HCT116 (cell line): ENCODE results near the gene SYTL3. TPM values are rescaled to one million over a fixed set of nuclear protein-coding genes. Genes with fewer than 3 reads are reported as not detected.

Experiments
- ATAC-seq: fragments of 200-7000 bp; cut with Tn5 transposase; 2 replicates; pipeline ENCODE4 v1.9.1; 2020; ENCODE audit warnings: mild to moderate bottlenecking, moderate library complexity
- BruUV-seq: library from RNA; stranded (reverse); fragments of 400-500 nt; replicated peaks from 2 replicates; lab custom pipeline; 2021; lab: Mats Ljungman, UMichigan
- CTCF ChIA-PET: fragments of 300-600 bp; sonication (Branson Sonifier 250); formaldehyde crosslinking; loops from one replicate; lab custom pipeline; 2021; ENCODE audit warnings: antibody characterized with exemption; lab: Charles Lee
- POLR2A ChIA-PET: fragments of 300-600, 350-600 bp; sonication (Branson Sonifier 250); formaldehyde crosslinking; loops from one replicate; lab custom pipeline; 2021; ENCODE audit warnings: antibody characterized with exemption; lab: Charles Lee
- RAD21 ChIA-PET, 2 experiments: fragments of 300-600 bp; sonication (Branson Sonifier 250); formaldehyde crosslinking; loops; one replicate each; lab custom pipeline; 2023; ENCODE audit warnings: low total read pairs in 2 of 2; ENCODE audit not compliant: uncharacterized antibody in 2 of 2, unreplicated experiment in 2 of 2, low non-redundant PET in 1 of 2; lab: Charles Lee
- DNase-seq: peaks from one replicate; pipeline ENCODE4 v3.0.0-alpha.2; 2010; ENCODE audit warnings: low read depth, low spot score
- H2AFZ ChIP-seq: fragments of 200-600 bp; shearing (Covaris generic), sonication (generic); 2 replicates; pipeline ENCODE4 v1.6.1; 2017; ENCODE audit warnings: low read depth, mixed run types, mixed read lengths, antibody characterized with exemption, low read length; ENCODE audit not compliant: poor library complexity, severe bottlenecking
- H3K27ac ChIP-seq: 2 replicates; pipeline ENCODE4 v1.5.1; 2012; ENCODE audit warnings: low read depth, low read length
- H3K27me3 ChIP-seq: fragments of 200-600 bp; sonication (generic); 2 replicates; pipeline ENCODE4 v1.6.1; 2016; ENCODE audit warnings: mixed run types, low read length, mixed read lengths; ENCODE audit not compliant: insufficient read depth
- H3K36me3 ChIP-seq, 2 experiments: fragments of 200-500 bp in 1 of 2; fragments of 200-600 bp in 1 of 2; sonication (Bioruptor generic) in 1 of 2; sonication (generic) in 1 of 2; 2 replicates each; pipeline versions ENCODE4 v1.5.1 to v1.6.1; 2014 to 2016; ENCODE audit warnings: low read length in 2 of 2, inconsistent platforms in 1 of 2, mixed read lengths in 1 of 2, mixed run types in 1 of 2; ENCODE audit not compliant: insufficient read depth in 2 of 2, control insufficient read depth in 1 of 2
- H3K4me1 ChIP-seq, 2 experiments: fragments of 200-600 bp in 1 of 2; sonication (generic) in 1 of 2; 2 replicates each; pipeline versions ENCODE4 v1.5.1 to v1.6.1; 2012 to 2017; ENCODE audit warnings: low read length in 2 of 2, inconsistent platforms in 1 of 2, mild to moderate bottlenecking in 1 of 2, mixed read lengths in 1 of 2, mixed run types in 1 of 2, moderate library complexity in 1 of 2; ENCODE audit not compliant: insufficient read depth in 2 of 2, control insufficient read depth in 1 of 2
- H3K4me2 ChIP-seq: fragments of 200-600 bp; sonication (generic); 2 replicates; pipeline ENCODE4 v1.6.1; 2017; ENCODE audit warnings: mixed run types, low read length, mixed read lengths
- H3K4me3 ChIP-seq, 2 experiments: fragments of 200-600 bp in 1 of 2; sonication (generic) in 1 of 2; replicated peaks in 1 of 2; 2 replicates each; pipeline ENCODE4 v1.5.1; 2011 to 2016; ENCODE audit warnings: low read length in 2 of 2, control low read depth in 1 of 2, low read depth in 1 of 2, mild to moderate bottlenecking in 1 of 2, mixed read lengths in 1 of 2, mixed run types in 1 of 2
- H3K79me2 ChIP-seq: fragments of 200-600 bp; sonication (generic); 2 replicates; pipeline ENCODE4 v1.6.1; 2017; ENCODE audit warnings: mild to moderate bottlenecking, mixed run types, low read length, moderate library complexity, mixed read lengths; ENCODE audit not compliant: insufficient read depth
- H3K9ac ChIP-seq: fragments of 200-600 bp; sonication (generic); 2 replicates; pipeline ENCODE4 v1.6.1; 2016; ENCODE audit warnings: low read length, mixed read lengths
- H3K9me2 ChIP-seq: fragments of 200-600 bp; sonication (generic), shearing (Covaris generic); 2 replicates; pipeline ENCODE4 v1.6.1; 2017; ENCODE audit warnings: mixed run types, mild to moderate bottlenecking, moderate library complexity; ENCODE audit not compliant: insufficient read depth
- H3K9me3 ChIP-seq, 2 experiments: fragments of 200-500 bp in 1 of 2; fragments of 200-600 bp in 1 of 2; sonication (Bioruptor generic) in 1 of 2; sonication (generic) in 1 of 2; 2 replicates each; pipeline ENCODE4 v1.6.1; 2014 to 2017; ENCODE audit warnings: low read length in 2 of 2, mixed read lengths in 2 of 2, inconsistent platforms in 1 of 2, low read depth in 1 of 2, mild to moderate bottlenecking in 1 of 2, mixed run types in 1 of 2, moderate library complexity in 1 of 2; ENCODE audit not compliant: control insufficient read depth in 1 of 2, insufficient read depth in 1 of 2
- H4K20me1 ChIP-seq: fragments of 200-600 bp; sonication (generic), shearing (Covaris generic); 2 replicates; pipeline ENCODE4 v1.6.1; 2017; ENCODE audit warnings: mixed run types, mild to moderate bottlenecking, moderate library complexity; ENCODE audit not compliant: insufficient read depth
- ATF3 ChIP-seq: IDR thresholded peaks from 2 replicates; pipeline ENCODE4 v1.6.1; 2012
- CBX3 ChIP-seq: IDR thresholded peaks from 2 replicates; pipeline ENCODE4 v1.6.1; 2012; ENCODE audit warnings: low read depth
- CEBPB ChIP-seq: IDR thresholded peaks from 2 replicates; pipeline ENCODE4 v1.6.1; 2012; ENCODE audit warnings: low read depth
- CTCF ChIP-seq, 3 experiments: fragments of 200-600 bp in 1 of 3; sonication (generic) in 1 of 3; IDR thresholded peaks in 2 of 3; conservative IDR thresholded peaks in 1 of 3; 2 replicates each; pipeline ENCODE4 v1.5.1; 2012 to 2017; ENCODE audit warnings: low read depth in 2 of 3, low read length in 2 of 3, antibody characterized with exemption in 1 of 3, borderline replicate concordance in 1 of 3, control low read depth in 1 of 3, mild to moderate bottlenecking in 1 of 3, mixed read lengths in 1 of 3, mixed run types in 1 of 3, moderate library complexity in 1 of 3; ENCODE audit not compliant: insufficient read depth in 1 of 3
- EGR1 ChIP-seq: IDR thresholded peaks from 2 replicates; pipeline ENCODE4 v1.6.1; 2012; ENCODE audit warnings: low read depth
- EZH2 ChIP-seq: fragments of 200-600 bp; sonication (generic); IDR thresholded peaks from 2 replicates; pipeline ENCODE4 v1.6.1; 2017; ENCODE audit warnings: antibody characterized with exemption, mixed run types
- EZH2phosphoT487 ChIP-seq: fragments of 200-600 bp; IDR thresholded peaks from 2 replicates; pipeline ENCODE4 v1.6.1; 2018; ENCODE audit warnings: antibody characterized with exemption, borderline replicate concordance
- FOSL1 ChIP-seq: IDR thresholded peaks from 2 replicates; pipeline ENCODE4 v1.6.1; 2012; ENCODE audit warnings: low read depth
- MAX ChIP-seq: IDR thresholded peaks from 2 replicates; pipeline ENCODE4 v1.6.1; 2012
- POLR2A ChIP-seq: IDR thresholded peaks from 2 replicates; pipeline ENCODE4 v1.7.0; 2011; ENCODE audit warnings: borderline replicate concordance; ENCODE audit not compliant: insufficient read depth, insufficient read length; ENCODE audit errors: extremely low read depth
- POLR2AphosphoS5 ChIP-seq: IDR thresholded peaks from 2 replicates; pipeline ENCODE4 v1.6.1; 2011; ENCODE audit warnings: mild to moderate bottlenecking, low read depth, low read length, moderate library complexity
- RAD21 ChIP-seq: IDR thresholded peaks from 2 replicates; pipeline ENCODE4 v1.6.1; 2012; ENCODE audit warnings: low read depth, mild to moderate bottlenecking
- SIN3A ChIP-seq: IDR thresholded peaks from 2 replicates; pipeline ENCODE4 v1.6.1; 2012; ENCODE audit warnings: low read depth
- SP1 ChIP-seq: IDR thresholded peaks from 2 replicates; pipeline ENCODE4 v1.6.1; 2012; ENCODE audit warnings: low read depth
- SRF ChIP-seq: IDR thresholded peaks from 2 replicates; pipeline ENCODE4 v1.6.1; 2012; ENCODE audit warnings: low read depth
- TCF7L2 ChIP-seq: IDR thresholded peaks from 2 replicates; pipeline ENCODE4 v1.7.0; 2011; ENCODE audit warnings: borderline replicate concordance, inconsistent platforms; ENCODE audit not compliant: insufficient read depth, insufficient read length; ENCODE audit errors: extremely low read depth
- YY1 ChIP-seq: IDR thresholded peaks from 2 replicates; pipeline ENCODE4 v1.6.1; 2011; ENCODE audit warnings: low read length, low read depth, moderate library complexity, mild to moderate bottlenecking; ENCODE audit not compliant: insufficient replicate concordance; ENCODE audit errors: extremely low read depth
- ZBTB33 ChIP-seq: IDR thresholded peaks from 2 replicates; pipeline ENCODE4 v1.6.1; 2011; ENCODE audit warnings: mild to moderate bottlenecking, low read length, moderate library complexity; ENCODE audit not compliant: insufficient replicate concordance; ENCODE audit errors: extremely low read depth
- intact Hi-C: fragments of 100-400 bp; cut with micrococcal nuclease; formaldehyde crosslinking; loops from 2 replicates; pipeline ENCODE4 v1.10.0; 2022
- total RNA-seq: library from RNA; stranded (reverse); gene quantifications from one replicate; pipeline ENCODE4 v1.2.1, GENCODE V29; 2021; ENCODE audit not compliant: unreplicated experiment

Gene SYTL3
- total RNA-seq, 1 experiment from 2014 or later = 55.3 TPM

- Histone ChIP-seq H3K4me2 (no peak overlapping the region), H3K9me3 (no peaks in the 10 kb centered on the region), H3K9ac (no peak overlapping the region), H3K4me1 (peaks cover 44 to 62% of the 10 kb centered on the region in 2 experiments), H3K4me3 (no peak overlapping the region), H3K9me2 (no peaks in the 10 kb centered on the region), H2AFZ (no peak overlapping the region), H4K20me1 (no peaks in the 10 kb centered on the region), H3K36me3 (peaks cover 3 to 51% of the 10 kb centered on the region in 2 experiments; a peak in 3 of 4 replicates), H3K79me2 (peaks cover 9% of the 10 kb centered on the region; the same call in 1 of the 2 replicates), H3K27me3 (no peaks in the 10 kb centered on the region), H3K27ac (no peak overlapping the region)
- ChIA-PET RAD21 (no interaction called here), CTCF (no interaction called here), POLR2A (no interaction called here)
- no peak for ATAC-seq
- BruUV-seq = no TSS peak
- intact Hi-C loops = no loop called here
- no peak for TF ChIP-seq SP1
- no peak for TF ChIP-seq SRF
- no peak for DNase-seq
Observed at GRCh38 chr6:158753811-158754210, 104.0 kb downstream of the SYTL3 start.

GRCh38 chr6:158754738-158755137 lies 104.9 kb downstream of the SYTL3 start:
- H3K9me3 ChIP-seq = no peaks in the 10 kb centered on the region
- H3K9ac ChIP-seq = no peak overlapping the region
- ChIA-PET POLR2A (no interaction called here), RAD21 (interaction anchor here in 1 of 2 experiments (1.0 kb wide), 1 partner anchor 380 kb away, joined by 3 read pairs; no protein-coding TSS in a partner anchor), CTCF (no interaction called here)
- peaks cover 50 to 69% of the 10 kb centered on the region in 2 experiments for H3K4me1 ChIP-seq
- ATAC-seq (no peak), DNase-seq (no peak)
- H3K4me2 ChIP-seq = no peak overlapping the region
- no peaks in the 10 kb centered on the region for H3K9me2 ChIP-seq
- H3K4me3 ChIP-seq = no peak overlapping the region
- H3K27ac ChIP-seq = no peak overlapping the region
- no peaks in the 10 kb centered on the region for H4K20me1 ChIP-seq
- H2AFZ ChIP-seq = no peak overlapping the region
- no TSS peak for BruUV-seq
- H3K36me3 ChIP-seq = peaks cover 3 to 46% of the 10 kb centered on the region in 2 experiments; a peak in 3 of 4 replicates
- H3K79me2 ChIP-seq = peaks cover 9% of the 10 kb centered on the region; the same call in 1 of the 2 replicates
- no peaks in the 10 kb centered on the region for H3K27me3 ChIP-seq
- intact Hi-C loops = no loop called here
- TF ChIP-seq EZH2 (no peak), SIN3A (no peak), ZBTB33 (no peak), CEBPB (no peak), POLR2AphosphoS5 (no peak), EZH2phosphoT487 (no peak), CBX3 (no peak), EGR1 (no peak), ATF3 (no peak), CTCF (IDR thresholded peaks at IDR 0.05 in 2 of 3, conservative IDR thresholded peaks at IDR 0.05 in 1 of 3; ENCODE audit: borderline replicate concordance in 1 of 3, insufficient read depth in 1 of 3, low read depth in 2 of 3, low read length in 2 of 3) (no peak), TCF7L2 (no peak), RAD21 (no peak), FOSL1 (no peak), YY1 (no peak), POLR2A (no peak), MAX (no peak)
